PFSK-1 (cell line): ENCODE results near the gene OR10D3.

ENCODE experiments used
- FOXP2 ChIP-seq: optimal IDR thresholded peaks from 2 replicates; pipeline ENCODE3; 2011; ENCODE audit warnings: borderline replicate concordance, control low read depth, inconsistent platforms; ENCODE audit not compliant: insufficient read depth; ENCODE audit errors: extremely low read length, extremely low read depth
- POLR2AphosphoS5 ChIP-seq: IDR thresholded peaks from 2 replicates; pipeline ENCODE4 v1.6.1; 2012; ENCODE audit warnings: low read depth, mild to moderate bottlenecking, control low read depth, low read length, moderate library complexity
- REST ChIP-seq, 2 experiments: IDR thresholded peaks; 2 replicates each; pipeline versions ENCODE4 v1.6.1 to v1.8.0; 2011 to 2012; ENCODE audit warnings: low read depth in 2 of 2, low read length in 2 of 2, control low read depth in 1 of 2, inconsistent platforms in 1 of 2, mild to moderate bottlenecking in 1 of 2, moderate library complexity in 1 of 2; ENCODE audit not compliant: insufficient read depth in 1 of 2
- SIN3A ChIP-seq: IDR thresholded peaks from 2 replicates; pipeline ENCODE4 v1.6.1; 2012; ENCODE audit warnings: mild to moderate bottlenecking, low read length, moderate library complexity, borderline replicate concordance; ENCODE audit not compliant: insufficient read depth
- TAF1 ChIP-seq: IDR thresholded peaks from 2 replicates; pipeline ENCODE4 v1.6.1; 2012; ENCODE audit warnings: low read length, control low read depth, borderline replicate concordance; ENCODE audit not compliant: insufficient read depth

- no peak for TF ChIP-seq FOXP2
- TF ChIP-seq REST (IDR thresholded peaks at IDR 0.05; ENCODE audit: insufficient read depth in 1 of 2, low read depth in 2 of 2, low read length in 2 of 2): no peak
- TF ChIP-seq POLR2AphosphoS5: no peak
- no peak for TF ChIP-seq TAF1
- no peak for TF ChIP-seq SIN3A
Measured at GRCh38 chr11:124219126-124219525, 36.0 kb downstream of the OR10D3 start.
